ENCODE data around the gene NFE2L3.
"Not testable (repeated sequence)": the region's sequence is repeated elsewhere in the genome, so short reads cannot be mapped to it uniquely, and the experiment has no call there.

The NFE2L3 gene

GRCh38 chr7:26167303-26167934, 15.4 kb downstream of the NFE2L3 start:
- DNase-seq (ENCODE audit: low read depth, low spot score) = no peak

- no peak for DNase-seq (ENCODE audit: low read depth, low spot score)
Observed at GRCh38 chr7:26168458-26169023, 16.5 kb downstream of the NFE2L3 start.

- DNase-seq (ENCODE audit: low read depth, low spot score) = no peak
Observed at GRCh38 chr7:26169271-26169670, 17.3 kb downstream of the NFE2L3 start.

GRCh38 chr7:26170663-26171062, 18.7 kb downstream of the NFE2L3 start:
- DNase-seq (ENCODE audit: low read depth, low spot score) = no peak

GRCh38 chr7:26171601-26172000, 19.6 kb downstream of the NFE2L3 start:
- no peak for DNase-seq (ENCODE audit: low read depth, low spot score)

GRCh38 chr7:26172048-26172447, 20.1 kb downstream of the NFE2L3 start:
- no peak for DNase-seq (ENCODE audit: low read depth, low spot score)

GRCh38 chr7:26175903-26176302, 23.9 kb downstream of the NFE2L3 start:
- not testable (repeated sequence) for DNase-seq (ENCODE audit: low read depth, low spot score)

- DNase-seq (ENCODE audit: low read depth, low spot score) = not testable (repeated sequence)
Observed at GRCh38 chr7:26176696-26177095, 24.7 kb downstream of the NFE2L3 start.

- not testable (repeated sequence) for DNase-seq (ENCODE audit: low read depth, low spot score)
Observed at GRCh38 chr7:26177269-26177668, 25.3 kb downstream of the NFE2L3 start.

GRCh38 chr7:26178272-26178960, 26.4 kb downstream of the NFE2L3 start:
- no peak for DNase-seq (ENCODE audit: low read depth, low spot score)

- DNase-seq (ENCODE audit: low read depth, low spot score) = no peak
Observed at GRCh38 chr7:26179422-26179821, 27.4 kb downstream of the NFE2L3 start.

GRCh38 chr7:26179826-26180497, 28.0 kb downstream of the NFE2L3 start:
- DNase-seq (ENCODE audit: low read depth, low spot score) = no peak

- DNase-seq (ENCODE audit: low read depth, low spot score) = no peak
Observed at GRCh38 chr7:26180792-26181198, 28.8 kb downstream of the NFE2L3 start.

GRCh38 chr7:26181474-26182227, 29.7 kb downstream of the NFE2L3 start:
- DNase-seq (ENCODE audit: low read depth, low spot score) = no peak

GRCh38 chr7:26182283-26182682, 30.3 kb downstream of the NFE2L3 start:
- DNase-seq (ENCODE audit: low read depth, low spot score) = no peak

GRCh38 chr7:26182706-26183105, 30.7 kb downstream of the NFE2L3 start:
- DNase-seq (ENCODE audit: low read depth, low spot score) = no peak

GRCh38 chr7:26183545-26184280, 31.7 kb downstream of the NFE2L3 start:
- no peak for DNase-seq (ENCODE audit: low read depth, low spot score)

GRCh38 chr7:26184281-26185101, 32.5 kb downstream of the NFE2L3 start:
- not testable (repeated sequence) for DNase-seq (ENCODE audit: low read depth, low spot score)

GRCh38 chr7:26185131-26185843, 33.3 kb downstream of the NFE2L3 start:
- DNase-seq (ENCODE audit: low read depth, low spot score) = no peak

GRCh38 chr7:26185844-26186180, 33.8 kb downstream of the NFE2L3 start:
- no peak for DNase-seq (ENCODE audit: low read depth, low spot score)

Data from astrocyte of the hippocampus (primary cell).